Adrenal gland (tissue), 12 donors: Measurements from ENCODE around the gene SULT1A2. TPM values are rescaled to one million over a fixed set of nuclear protein-coding genes. Genes with fewer than 3 reads are reported as not detected.

Experiments
- DNase-seq, 7 donors: peaks; one replicate each; pipeline ENCODE4 v3.0.0-alpha.2; 2019 to 2020
- H3K27ac ChIP-seq, 5 donors: fragments of 200-600 bp; sonication (generic) in 4 of 5; 1 replicate in 3 of 5; 2 replicates in 2 of 5; pipeline versions ENCODE4 v1.5.1 to v1.8.0; 2016 to 2020; ENCODE audit warnings: mild to moderate bottlenecking in 1 of 5
- H3K27me3 ChIP-seq: fragments of 200-600 bp; 2 replicates; pipeline ENCODE4 v1.8.0; 2021
- H3K36me3 ChIP-seq, 2 donors: fragments of 200-600 bp; replicated peaks in 1 of 2; 1 replicate in 1 of 2; 2 replicates in 1 of 2; pipeline versions ENCODE4 v1.5.1 to v1.8.0; 2018 to 2022
- H3K4me1 ChIP-seq, 2 donors: fragments of 200-600 bp; replicated peaks in 1 of 2; 1 replicate in 1 of 2; 2 replicates in 1 of 2; pipeline versions ENCODE4 v1.5.1 to v1.8.0; 2018 to 2021
- H3K4me3 ChIP-seq, 4 donors: fragments of 200-600 bp; sonication (generic) in 3 of 4; one replicate each; pipeline ENCODE4 v1.5.1; 2016 to 2018
- H3K9me3 ChIP-seq, 3 donors: fragments of 200-600 bp; sonication (generic) in 1 of 3; replicated peaks in 1 of 3; 1 replicate in 2 of 3; 2 replicates in 1 of 3; pipeline versions ENCODE4 v1.5.1 to v1.8.0; 2016 to 2021
- CTCF ChIP-seq, 6 experiments: fragments of 450-650 bp in 4 of 6; fragments of 200-600 bp in 2 of 6; sonication (generic) in 1 of 6; IDR thresholded peaks; 1 replicate in 5 of 6; 2 replicates in 1 of 6; pipeline versions ENCODE4 v1.5.1 to v1.8.0; 2016 to 2021; ENCODE audit warnings: antibody characterized with exemption in 6 of 6, mild to moderate bottlenecking in 2 of 6, moderate library complexity in 1 of 6
- POLR2A ChIP-seq, 2 donors: fragments of 450-650 bp; IDR thresholded peaks; one replicate each; pipeline ENCODE4 v1.6.1; 2017; ENCODE audit warnings: antibody characterized with exemption in 2 of 2, mild to moderate bottlenecking in 2 of 2, moderate library complexity in 1 of 2
- WGBS, 4 donors: extraction: QIAGEN DNeasy Blood & Tissue Kit in 2 of 4; methylation state at CpG; one replicate each; pipeline versions ENCODE4 v1.1.5 to v1.1.7; 2013 to 2017; 5-methylcytosine and 5-hydroxymethylcytosine counted together
- intact Hi-C, 2 donors: fragments of 100-400 bp; cut with DNase I; formaldehyde crosslinking; loops; one replicate each; pipeline versions ENCODE4 v1.14.1 to v1.15.0; 2022 to 2023
- polyA plus RNA-seq, 3 donors: library from polyadenylated mRNA; stranded (reverse); fragments of 200-250 nt in 2 of 3; fragments of 350-450 nt in 1 of 3; fragmentation: Illumina TruSeq in 1 of 3; extraction: RNeasy Lipid Tissue Mini Kit (QIAGEN cat#74804) in 1 of 3; gene quantifications; one replicate each; pipeline ENCODE4 v1.2.3, GENCODE V29; 2013 to 2014
- total RNA-seq, 9 donors: library from RNA; depleted of rRNA in 4 of 9; stranded (reverse); fragments of >200 nt in 4 of 9; fragments of 120-200 nt in 1 of 9; fragmentation: NEBNext Ultra II Directional in 1 of 9; extraction: Animal tissue kit (Norgen Biotek cat#: 25700) in 1 of 9; gene quantifications; one replicate each; pipeline versions ENCODE4 v1.1.0 to v1.2.4, GENCODE V29; 2013 to 2023
- donor health status: healthy with polysubstance abuse.
- donor health status: Bipolar disorder and iron deficiency.
- donor health status: DM: yes; HTN: yes; CAD: no.
- donor health status: DM: no; HTN: no; CAD: no.
- donor health status: DM: no; HTN: no; CAD: no.
- donor health status: DM: yes; HTN: yes; CAD: no.

SULT1A2 gene
- total and polyA plus RNA-seq, 12 donors: 0.55 to 22.5 (median 2.6) TPM

GRCh38 chr16:28592511-28592910 lies 4.3 kb downstream of the SULT1A2 start:
- Histone ChIP-seq H3K36me3 (peaks cover 0 to 28% of the 10 kb centered on the region in 2 donors), H3K27ac (no peak overlapping the region), H3K4me1 (peaks cover 3 to 4% of the 10 kb centered on the region in 2 donors), H3K9me3 (no peaks in the 10 kb centered on the region), H3K4me3 (no peak overlapping the region), H3K27me3 (no peaks in the 10 kb centered on the region)
- WGBS, 4 donors: 84 to 100% (median 91%) methylated on average over 2 to 5 of the region's 5 CpGs
- intact Hi-C loops: no loop called here
- no peak for DNase-seq
- TF ChIP-seq CTCF (IDR thresholded peaks at IDR 0.05) (no peak), POLR2A (IDR thresholded peaks at IDR 0.05) (no peak)

- Histone ChIP-seq H3K4me1 (no peaks in the 10 kb centered on the region), H3K27me3 (no peaks in the 10 kb centered on the region), H3K9me3 (no peaks in the 10 kb centered on the region), H3K4me3 (no peak overlapping the region), H3K27ac (no peak overlapping the region), H3K36me3 (peaks cover 0 to 34% of the 10 kb centered on the region in 2 donors)
- 83 to 92% (median 89%) methylated on average over 4 to 6 of the region's 6 CpGs for WGBS, 4 donors
- TF ChIP-seq POLR2A (IDR thresholded peaks at IDR 0.05) (no peak), CTCF (IDR thresholded peaks at IDR 0.05) (no peak)
- intact Hi-C loops: no loop called here
- DNase-seq: no peak
These were observed 5.5 kb downstream of the SULT1A2 start for GRCh38 chr16:28591355-28591754.

GRCh38 chr16:28590384-28591340 lies 6.2 kb downstream of the SULT1A2 start:
- intact Hi-C loops: no loop called here
- peaks cover 0 to 35% of the 10 kb centered on the region in 2 donors for H3K36me3 ChIP-seq
- no peaks in the 10 kb centered on the region for H3K27me3 ChIP-seq

More at GRCh38 chr16:28590384-28591340, 6.2 kb downstream of the SULT1A2 start:
- no peak for DNase-seq
- WGBS, 4 donors: 92 to 96% (median 95%) methylated on average over 7 to 22 of the region's 22 CpGs
- no peaks in the 10 kb centered on the region for H3K9me3 ChIP-seq
- no peak overlapping the region for H3K27ac ChIP-seq
- H3K4me1 ChIP-seq: no peaks in the 10 kb centered on the region
- H3K4me3 ChIP-seq: no peak overlapping the region
- TF ChIP-seq POLR2A (IDR thresholded peaks at IDR 0.05): no peak
- no peak for TF ChIP-seq CTCF (IDR thresholded peaks at IDR 0.05)
